K562 (cell line): ENCODE measurements around the gene PRUNE1. TPM values are rescaled to one million over a fixed set of nuclear protein-coding genes. Genes with fewer than 3 reads are reported as not detected.

Experiments used
- COPS2 ChIP-seq: fragments of 450-650 bp; conservative IDR thresholded peaks from 2 replicates; pipeline ENCODE4 v1.6.1; 2016; ENCODE audit warnings: mild to moderate bottlenecking, moderate library complexity
- DACH1 ChIP-seq: fragments of 450-650 bp; IDR thresholded peaks from 2 replicates; pipeline ENCODE4 v1.6.1; 2018; ENCODE audit not compliant: partially characterized antibody
- GATA2 ChIP-seq: sonication (generic); formaldehyde crosslinking; IDR thresholded peaks from 2 replicates; pipeline ENCODE4 v1.4.0; 2020; ENCODE audit warnings: mild to moderate bottlenecking, missing genetic modification reagents
- ILF3 ChIP-seq: fragments of 450-650 bp; IDR thresholded peaks from 2 replicates; pipeline ENCODE4 v1.6.1; 2018; ENCODE audit warnings: antibody characterized with exemption, mild to moderate bottlenecking, moderate library complexity, borderline replicate concordance
- NR1H2 ChIP-seq: sonication (generic); formaldehyde crosslinking; IDR thresholded peaks from 2 replicates; pipeline ENCODE4 v1.4.0; 2020; ENCODE audit warnings: mild to moderate bottlenecking, missing genetic modification reagents
- NRF1 ChIP-seq, 2 experiments: fragments of 450-650 bp; IDR thresholded peaks in 1 of 2; conservative IDR thresholded peaks in 1 of 2; 2 replicates each; pipeline ENCODE4 v1.6.1; 2014; ENCODE audit warnings: mild to moderate bottlenecking in 2 of 2
- POLR2A ChIP-seq: fragments of 450-650 bp; conservative IDR thresholded peaks from 2 replicates; pipeline ENCODE4 v1.6.1; 2016
- SMARCB1 ChIP-seq: IDR thresholded peaks from 2 replicates; pipeline ENCODE4 v1.6.1; 2011; ENCODE audit warnings: improper control_type of control experiment, low read depth; ENCODE audit not compliant: insufficient read length
- SREBF2 ChIP-seq: sonication (generic); formaldehyde crosslinking; IDR thresholded peaks from 2 replicates; pipeline ENCODE4 v1.4.0; 2020; ENCODE audit warnings: mild to moderate bottlenecking, missing genetic modification reagents
- WHSC1 ChIP-seq: IDR thresholded peaks from one replicate; pipeline ENCODE4 v1.6.1; 2012; ENCODE audit warnings: low read length, control low read depth, inconsistent platforms
- YY1 ChIP-seq, 3 experiments: IDR thresholded peaks; 2 replicates each; pipeline ENCODE4 v1.6.1; 2011; ENCODE audit warnings: low read length in 2 of 3, mild to moderate bottlenecking in 2 of 3, moderate library complexity in 2 of 3, borderline replicate concordance in 1 of 3, control low read depth in 1 of 3, low read depth in 1 of 3; ENCODE audit not compliant: insufficient read depth in 3 of 3, insufficient replicate concordance in 2 of 3, control insufficient read depth in 1 of 3, insufficient read length in 1 of 3; ENCODE audit errors: extremely low read depth in 1 of 3
- ZBTB33 ChIP-seq: sonication (generic); formaldehyde crosslinking; IDR thresholded peaks from 2 replicates; pipeline ENCODE4 v1.8.1; 2023; ENCODE audit warnings: mild to moderate bottlenecking, missing genetic modification reagents
- ZKSCAN8 ChIP-seq: fragments of 200-800 bp; sonication (Bioruptor generic); IDR thresholded peaks from 2 replicates; pipeline ENCODE4 v1.6.1; 2016; ENCODE audit warnings: missing genetic modification characterization, missing compliant biosample characterization
- ZMIZ1 ChIP-seq, 2 experiments: fragments of 150-350 bp in 1 of 2; IDR thresholded peaks; 2 replicates each; pipeline ENCODE4 v1.6.1; 2012 to 2016; ENCODE audit warnings: low read depth in 2 of 2, low read length in 2 of 2, mild to moderate bottlenecking in 1 of 2, moderate library complexity in 1 of 2
- ZNF280B ChIP-seq: fragments of 250-450 bp; sonication (Bioruptor Pico); IDR thresholded peaks from 2 replicates; pipeline ENCODE4 v1.5.1; 2021; ENCODE audit warnings: mild to moderate bottlenecking
- polyA plus RNA-seq, 8 experiments: library from polyadenylated mRNA; depleted of rRNA in 4 of 8; stranded (reverse) in 5 of 8; unstranded in 3 of 8; fragments of >200 nt; fragmentation: Nextera tagmentation in 2 of 8; fragmentation: Illumina TruSeq in 1 of 8; extraction: Ambion mirVana in 2 of 8; extraction: Trizol in 1 of 8; gene quantifications; 2 replicates each; pipeline versions ENCODE4 v1.2.1 to v1.2.3, GENCODE V29; 2011 to 2014; ENCODE audit warnings: inconsistent platforms in 1 of 8, missing spikeins in 1 of 8
- total RNA-seq, 7 experiments: library from RNA; depleted of rRNA in 6 of 7; stranded (reverse); fragments of >200 nt in 6 of 7; fragmentation: Illumina TruSeq in 2 of 7; extraction: Trizol in 2 of 7; gene quantifications; 2 replicates each; pipeline versions ENCODE4 v1.2.1 to v1.2.3, GENCODE V29; 2011 to 2021; ENCODE audit warnings: low replicate concordance in 1 of 7
- TF ChIP-seq, protein P1 (sequence below), 2 experiments: fragments of 450-650 bp in 1 of 2; sonication (generic) in 1 of 2; formaldehyde crosslinking; conservative IDR thresholded peaks; 2 replicates each; pipeline versions ENCODE4 v1.4.0 to v1.8.1; 2020 to 2022; ENCODE audit warnings: mild to moderate bottlenecking in 1 of 2, missing genetic modification reagents in 1 of 2

Gene PRUNE1
- total and polyA plus RNA-seq, 9 of the 15 experiments (the other 6 are each of a cell fraction or from before 2014, with no cell fraction given): 16.7 to 48.3 (median 26.2) TPM

- TF ChIP-seq ZBTB33 (CRISPR knock-in tag) (peak; percentile 83), YY1 (IDR thresholded peaks at IDR 0.05; ENCODE audit: borderline replicate concordance in 1 of 3, control insufficient read depth in 1 of 3, extremely low read depth in 1 of 3, insufficient read depth in 3 of 3, insufficient read length in 1 of 3, insufficient replicate concordance in 2 of 3, low read depth in 1 of 3, low read length in 2 of 3) (peak in 2 of 3 experiments; percentile 29 to 52), ZNF280B (no peak), ZMIZ1 (IDR thresholded peaks at IDR 0.05; ENCODE audit: low read depth in 2 of 2, low read length in 2 of 2) (peak in 1 of 2 experiments; percentile 39; a peak in 1 of 4 replicates), ILF3 (no peak), DACH1 (no peak), SREBF2 (CRISPR knock-in tag) (no peak), ZKSCAN8 (no peak), COPS2 (no peak), NR1H2 (no peak), WHSC1 (no peak), NRF1 (conservative IDR thresholded peaks at IDR 0.05 in 1 of 2, IDR thresholded peaks at IDR 0.05 in 1 of 2) (no peak), GATA2 (CRISPR knock-in tag) (no peak), POLR2A (0 out of 2 replicates have a peak, but pooled peaks have one; percentile 34), SMARCB1 (no peak)
- TF ChIP-seq, protein P1, sequence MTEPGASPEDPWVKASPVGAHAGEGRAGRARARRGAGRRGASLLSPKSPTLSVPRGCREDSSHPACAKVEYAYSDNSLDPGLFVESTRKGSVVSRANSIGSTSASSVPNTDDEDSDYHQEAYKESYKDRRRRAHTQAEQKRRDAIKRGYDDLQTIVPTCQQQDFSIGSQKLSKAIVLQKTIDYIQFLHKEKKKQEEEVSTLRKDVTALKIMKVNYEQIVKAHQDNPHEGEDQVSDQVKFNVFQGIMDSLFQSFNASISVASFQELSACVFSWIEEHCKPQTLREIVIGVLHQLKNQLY (CRISPR knock-in tag; conservative IDR thresholded peaks at IDR 0.05): no peak
Observed at GRCh38 chr1:150979092-150980056, 28.9 kb upstream of the PRUNE1 start (continued).
